H1 (cell line): ENCODE data around the gene TXK.

ENCODE experiments used
- CEBPB ChIP-seq: IDR thresholded peaks from 2 replicates; pipeline ENCODE4 v1.6.1; 2012; ENCODE audit warnings: low read depth, low read length
- CTCF ChIP-seq, 3 experiments: IDR thresholded peaks; 1 replicate in 2 of 3; 2 replicates in 1 of 3; pipeline versions ENCODE4 v1.5.1 to v1.6.1; 2011; ENCODE audit warnings: low read length in 3 of 3, mild to moderate bottlenecking in 3 of 3, inconsistent platforms in 2 of 3, low read depth in 1 of 3, moderate library complexity in 1 of 3; ENCODE audit not compliant: insufficient read depth in 1 of 3; ENCODE audit errors: control extremely low read depth in 1 of 3
- EP300 ChIP-seq, 2 experiments: IDR thresholded peaks; 1 replicate in 1 of 2; 2 replicates in 1 of 2; pipeline ENCODE4 v1.6.1; 2011 to 2012; ENCODE audit warnings: low read depth in 2 of 2, low read length in 2 of 2, mild to moderate bottlenecking in 2 of 2, borderline replicate concordance in 1 of 2, inconsistent platforms in 1 of 2, moderate library complexity in 1 of 2
- EZH2 ChIP-seq: fragments of 200-600 bp; sonication (generic); IDR thresholded peaks from 2 replicates; pipeline ENCODE4 v1.7.1; 2012; ENCODE audit warnings: low read depth, mild to moderate bottlenecking, moderate library complexity, low read length, inconsistent platforms; ENCODE audit not compliant: severe bottlenecking
- MAFK ChIP-seq: IDR thresholded peaks from 2 replicates; pipeline ENCODE4 v1.6.1; 2012; ENCODE audit warnings: low read depth, mild to moderate bottlenecking, improper control_type of control experiment, low read length
- NRF1 ChIP-seq: IDR thresholded peaks from 2 replicates; pipeline ENCODE4 v1.6.1; 2011; ENCODE audit warnings: mild to moderate bottlenecking, low read depth, low read length, improper control_type of control experiment
- POLR2AphosphoS5 ChIP-seq: IDR thresholded peaks from 2 replicates; pipeline ENCODE4 v1.6.1; 2011; ENCODE audit warnings: low read depth, low read length
- SIN3A ChIP-seq, 2 experiments: IDR thresholded peaks in 1 of 2; conservative IDR thresholded peaks in 1 of 2; 2 replicates each; pipeline ENCODE4 v1.6.1; 2011 to 2012; ENCODE audit warnings: low read length in 2 of 2, improper control_type of control experiment in 1 of 2, low read depth in 1 of 2, mild to moderate bottlenecking in 1 of 2
- TEAD4 ChIP-seq: IDR thresholded peaks from 2 replicates; pipeline ENCODE4 v1.6.1; 2012; ENCODE audit warnings: low read depth, low read length, inconsistent platforms, mixed read lengths
- ZNF274 ChIP-seq: IDR thresholded peaks from 2 replicates; pipeline ENCODE4 v1.7.0; 2012; ENCODE audit warnings: low read length, borderline replicate concordance; ENCODE audit errors: extremely low read depth

- TF ChIP-seq CTCF (IDR thresholded peaks at IDR 0.05; ENCODE audit: control extremely low read depth in 1 of 3, insufficient read depth in 1 of 3, low read depth in 1 of 3, low read length in 3 of 3) (no peak), SIN3A (conservative IDR thresholded peaks at IDR 0.05 in 1 of 2, IDR thresholded peaks at IDR 0.05 in 1 of 2; ENCODE audit: low read depth in 1 of 2, low read length in 2 of 2) (no peak), NRF1 (no peak), CEBPB (no peak), EP300 (IDR thresholded peaks at IDR 0.05; ENCODE audit: borderline replicate concordance in 1 of 2, low read depth in 2 of 2, low read length in 2 of 2) (no peak), POLR2AphosphoS5 (no peak), ZNF274 (no peak), TEAD4 (no peak), MAFK (no peak), EZH2 (no peak)
Measured at GRCh38 chr4:48114412-48114811, 19.6 kb downstream of the TXK start.
